ENCODE data around the gene ERC1.
"Not testable (repeated sequence)": the region's sequence is repeated elsewhere in the genome, so short reads cannot be mapped to it uniquely, and the experiment has no call there.

The ERC1 gene

GRCh38 chr12:1022032-1022970 is 31.3 kb downstream of the ERC1 start:
- no peaks in the 10 kb centered on the region for H3K4me1 Mint-ChIP-seq
- no peaks in the 10 kb centered on the region for H3K9me3 Mint-ChIP-seq
- CTCF ChIA-PET = no interaction called here
- no peak for DNase-seq
- H3K27me3 Mint-ChIP-seq = no peaks in the 10 kb centered on the region
- H3K27ac Mint-ChIP-seq = no peak overlapping the region
- H3K4me3 Mint-ChIP-seq = no peak overlapping the region
- peaks cover 13% of the 10 kb centered on the region for H3K36me3 Mint-ChIP-seq

- no peak for DNase-seq
- no peaks in the 10 kb centered on the region for H3K4me1 Mint-ChIP-seq
- CTCF ChIA-PET = interaction anchor here (1.2 kb wide), 1 partner anchor 455 kb away, joined by 3 read pairs; no protein-coding TSS in a partner anchor
- no peaks in the 10 kb centered on the region for H3K9me3 Mint-ChIP-seq
- no peaks in the 10 kb centered on the region for H3K27me3 Mint-ChIP-seq
- H3K36me3 Mint-ChIP-seq = peaks cover 21% of the 10 kb centered on the region
- H3K27ac Mint-ChIP-seq = no peak overlapping the region
- no peak overlapping the region for H3K4me3 Mint-ChIP-seq
Observed at GRCh38 chr12:1030779-1031178, 39.8 kb downstream of the ERC1 start.

- Mint-ChIP-seq H3K4me1 (no peaks in the 10 kb centered on the region), H3K27ac (no peak overlapping the region), H3K27me3 (no peaks in the 10 kb centered on the region), H3K9me3 (no peaks in the 10 kb centered on the region), H3K4me3 (no peak overlapping the region), H3K36me3 (peaks cover 14% of the 10 kb centered on the region)
- DNase-seq = no peak
- CTCF ChIA-PET = no interaction called here
Observed at GRCh38 chr12:1034243-1034642, 43.2 kb downstream of the ERC1 start.

GRCh38 chr12:1034751-1035457 is 43.9 kb downstream of the ERC1 start:
- no peaks in the 10 kb centered on the region for H3K4me1 Mint-ChIP-seq
- no peak overlapping the region for H3K4me3 Mint-ChIP-seq
- H3K27ac Mint-ChIP-seq = no peak overlapping the region
- DNase-seq = no peak
- CTCF ChIA-PET = no interaction called here
- H3K36me3 Mint-ChIP-seq = peaks cover 14% of the 10 kb centered on the region
- no peaks in the 10 kb centered on the region for H3K9me3 Mint-ChIP-seq
- no peaks in the 10 kb centered on the region for H3K27me3 Mint-ChIP-seq

GRCh38 chr12:1041478-1041877 is 50.5 kb downstream of the ERC1 start:
- no peak overlapping the region for H3K27ac Mint-ChIP-seq
- no peak for DNase-seq
- H3K4me3 Mint-ChIP-seq = no peak overlapping the region
- no peaks in the 10 kb centered on the region for H3K27me3 Mint-ChIP-seq
- CTCF ChIA-PET = no interaction called here
- peaks cover 4% of the 10 kb centered on the region for H3K36me3 Mint-ChIP-seq
- H3K9me3 Mint-ChIP-seq = no peaks in the 10 kb centered on the region
- no peaks in the 10 kb centered on the region for H3K4me1 Mint-ChIP-seq

- peaks cover 5% of the 10 kb centered on the region for H3K4me1 Mint-ChIP-seq
- CTCF ChIA-PET = interaction anchor here (1.1 kb wide), 1 partner anchor 49 kb away, joined by 3 read pairs; no protein-coding TSS in a partner anchor
- H3K9me3 Mint-ChIP-seq = no peaks in the 10 kb centered on the region
- no peak for DNase-seq
- no peaks in the 10 kb centered on the region for H3K36me3 Mint-ChIP-seq
- H3K27me3 Mint-ChIP-seq = no peaks in the 10 kb centered on the region
- no peak overlapping the region for H3K4me3 Mint-ChIP-seq
- no peak overlapping the region for H3K27ac Mint-ChIP-seq
Observed at GRCh38 chr12:1044199-1044598, 53.2 kb downstream of the ERC1 start.

GRCh38 chr12:1044696-1045095 is 53.7 kb downstream of the ERC1 start:
- Mint-ChIP-seq H3K27ac (no peak overlapping the region), H3K9me3 (no peaks in the 10 kb centered on the region), H3K36me3 (no peaks in the 10 kb centered on the region), H3K27me3 (no peaks in the 10 kb centered on the region), H3K4me3 (no peak overlapping the region), H3K4me1 (peaks cover 5% of the 10 kb centered on the region)
- no peak for DNase-seq
- CTCF ChIA-PET = no interaction called here

- Mint-ChIP-seq H3K36me3 (no peaks in the 10 kb centered on the region), H3K4me3 (no peak overlapping the region), H3K27me3 (no peaks in the 10 kb centered on the region), H3K4me1 (peaks cover 9% of the 10 kb centered on the region), H3K9me3 (no peaks in the 10 kb centered on the region), H3K27ac (no peak overlapping the region)
- CTCF ChIA-PET = no interaction called here
- no peak for DNase-seq
Observed at GRCh38 chr12:1046727-1047126, 55.7 kb downstream of the ERC1 start.

- Mint-ChIP-seq H3K27ac (no peak overlapping the region), H3K36me3 (no peaks in the 10 kb centered on the region), H3K9me3 (no peaks in the 10 kb centered on the region), H3K4me1 (peaks cover 9% of the 10 kb centered on the region), H3K4me3 (no peak overlapping the region), H3K27me3 (no peaks in the 10 kb centered on the region)
- CTCF ChIA-PET = no interaction called here
- no peak for DNase-seq
Observed at GRCh38 chr12:1047898-1048660, 57.1 kb downstream of the ERC1 start.

- no peaks in the 10 kb centered on the region for H3K36me3 Mint-ChIP-seq
- H3K9me3 Mint-ChIP-seq = no peaks in the 10 kb centered on the region
- no peaks in the 10 kb centered on the region for H3K27me3 Mint-ChIP-seq
- CTCF ChIA-PET = no interaction called here
- peaks cover 9% of the 10 kb centered on the region for H3K4me1 Mint-ChIP-seq
- no peak overlapping the region for H3K27ac Mint-ChIP-seq
- no peak overlapping the region for H3K4me3 Mint-ChIP-seq
- no peak for DNase-seq
Observed at GRCh38 chr12:1050059-1050707, 59.2 kb downstream of the ERC1 start.

GRCh38 chr12:1051672-1052071 is 60.6 kb downstream of the ERC1 start:
- H3K9me3 Mint-ChIP-seq, H3K4me1 Mint-ChIP-seq, H3K27me3 Mint-ChIP-seq, H3K36me3 Mint-ChIP-seq, CTCF ChIA-PET, H3K4me3 Mint-ChIP-seq, H3K27ac Mint-ChIP-seq, DNase-seq: not testable (repeated sequence)

- H3K4me1 Mint-ChIP-seq = peaks cover 3% of the 10 kb centered on the region
- peaks cover 6% of the 10 kb centered on the region for H3K36me3 Mint-ChIP-seq
- H3K4me3 Mint-ChIP-seq = no peak overlapping the region
- CTCF ChIA-PET = interaction anchor here (0.8 to 1.1 kb wide), 2 partner anchors 14 to 238 kb away, joined by 3 to 4 read pairs; no protein-coding TSS in a partner anchor
- no peak overlapping the region for H3K27ac Mint-ChIP-seq
- no peak for DNase-seq
- no peaks in the 10 kb centered on the region for H3K27me3 Mint-ChIP-seq
- H3K9me3 Mint-ChIP-seq = peaks cover 7% of the 10 kb centered on the region
Observed at GRCh38 chr12:1053690-1054089, 62.7 kb downstream of the ERC1 start.

- Mint-ChIP-seq H3K4me3 (no peak overlapping the region), H3K36me3 (peaks cover 8% of the 10 kb centered on the region), H3K4me1 (peaks cover 3% of the 10 kb centered on the region), H3K27me3 (no peaks in the 10 kb centered on the region), H3K27ac (no peak overlapping the region), H3K9me3 (peaks cover 11% of the 10 kb centered on the region)
- no peak for DNase-seq
- CTCF ChIA-PET = interaction anchor here (1.1 kb wide), 1 partner anchor 13 kb away, joined by 4 read pairs; no protein-coding TSS in a partner anchor
Observed at GRCh38 chr12:1054117-1054870, 63.3 kb downstream of the ERC1 start.

Data from activated naive CD4-positive, alpha-beta T cell treated with anti-CD3 and anti-CD28 coated beads, Interleukin-2, amount 10 ng/mL, durations not matched to agents 7 days and 5 days (primary cell).